GM18867 (cell line): ENCODE results near the gene FMN2.
"Not testable (repeated sequence)": the region's sequence is repeated elsewhere in the genome, so short reads cannot be mapped to it uniquely, and the experiment has no call there.

Source experiments
- ATAC-seq: cut with Tn5 transposase; IDR thresholded peaks from one replicate; pipeline ENCODE4 v1.9.1; 2021; ENCODE audit warnings: mild to moderate bottlenecking, moderate library complexity; ENCODE audit not compliant: unreplicated experiment

The FMN2 gene

GRCh38 chr1:240409615-240410014 is 317.9 kb downstream of the FMN2 start:
- no peak for ATAC-seq

GRCh38 chr1:240413732-240414131 is 322.0 kb downstream of the FMN2 start:
- ATAC-seq = no peak

GRCh38 chr1:240414237-240414636 is 322.6 kb downstream of the FMN2 start:
- ATAC-seq = no peak

GRCh38 chr1:240415011-240415410 is 323.3 kb downstream of the FMN2 start:
- ATAC-seq = not testable (repeated sequence)

GRCh38 chr1:240415532-240415931 is 323.8 kb downstream of the FMN2 start:
- no peak for ATAC-seq

GRCh38 chr1:240417317-240417716 is 325.6 kb downstream of the FMN2 start:
- ATAC-seq = no peak

GRCh38 chr1:240420766-240421165 is 329.1 kb downstream of the FMN2 start:
- ATAC-seq = no peak

GRCh38 chr1:240423246-240423924 is 331.7 kb downstream of the FMN2 start:
- no peak for ATAC-seq

- no peak for ATAC-seq
Measured at GRCh38 chr1:240424740-240425464, 333.2 kb downstream of the FMN2 start.

GRCh38 chr1:240426051-240426450 is 334.4 kb downstream of the FMN2 start:
- no peak for ATAC-seq

GRCh38 chr1:240435996-240436566 is 344.4 kb downstream of the FMN2 start:
- no peak for ATAC-seq

GRCh38 chr1:240441669-240442068 is 350.0 kb downstream of the FMN2 start:
- ATAC-seq = no peak

- no peak for ATAC-seq
Measured at GRCh38 chr1:240445369-240445768, 353.7 kb downstream of the FMN2 start.

GRCh38 chr1:240455228-240455821 is 363.6 kb downstream of the FMN2 start:
- no peak for ATAC-seq

GRCh38 chr1:240457203-240457602 is 365.5 kb downstream of the FMN2 start:
- no peak for ATAC-seq

GRCh38 chr1:240462277-240462676 is 370.6 kb downstream of the FMN2 start:
- no peak for ATAC-seq

GRCh38 chr1:240462766-240463395 is 371.2 kb downstream of the FMN2 start:
- no peak for ATAC-seq

- no peak for ATAC-seq
Measured at GRCh38 chr1:240464099-240464498, 372.4 kb downstream of the FMN2 start.

- ATAC-seq = no peak
Measured at GRCh38 chr1:240465531-240465940, 373.9 kb downstream of the FMN2 start.

- ATAC-seq = no peak
Measured at GRCh38 chr1:240466509-240466908, 374.8 kb downstream of the FMN2 start.

GRCh38 chr1:240467895-240468294 is 376.2 kb downstream of the FMN2 start:
- ATAC-seq = no peak
